HepG2 (cell line): ENCODE data around the gene C1orf159. TPM values are rescaled to one million over a fixed set of nuclear protein-coding genes. Genes with fewer than 3 reads are reported as not detected.

Experiments used
- CENPX ChIP-seq: sonication (generic); formaldehyde crosslinking; IDR thresholded peaks from 2 replicates; pipeline ENCODE4 v1.9.0; 2021; ENCODE audit warnings: mild to moderate bottlenecking, missing genetic modification reagents, moderate library complexity
- EP300 ChIP-seq, 3 experiments: sonication (generic) in 1 of 3; formaldehyde crosslinking in 1 of 3; IDR thresholded peaks; 2 replicates each; pipeline versions ENCODE4 v1.5.1 to v1.6.1; 2011 to 2020; ENCODE audit warnings: low read depth in 2 of 3, low read length in 2 of 3, borderline replicate concordance in 1 of 3, improper control_type of control experiment in 1 of 3, mild to moderate bottlenecking in 1 of 3, missing genetic modification reagents in 1 of 3, moderate library complexity in 1 of 3
- ETV5 ChIP-seq: IDR thresholded peaks from 2 replicates; pipeline ENCODE4 v1.6.1; 2018; ENCODE audit warnings: missing biosample characterization, missing genetic modification reagents, inconsistent platforms, borderline replicate concordance
- GPN1 ChIP-seq: sonication (generic); formaldehyde crosslinking; IDR thresholded peaks from 2 replicates; pipeline ENCODE4 v1.5.1; 2020; ENCODE audit warnings: missing genetic modification reagents, borderline replicate concordance
- HDAC1 ChIP-seq: sonication (generic); formaldehyde crosslinking; IDR thresholded peaks from 2 replicates; pipeline ENCODE4 v1.5.1; 2020; ENCODE audit warnings: mild to moderate bottlenecking, missing genetic modification reagents
- HIC2 ChIP-seq: sonication (generic); formaldehyde crosslinking; IDR thresholded peaks from 2 replicates; pipeline ENCODE4 v1.9.0; 2022; ENCODE audit warnings: low read depth, missing genetic modification reagents
- HIVEP1 ChIP-seq: sonication (generic); formaldehyde crosslinking; IDR thresholded peaks from 2 replicates; pipeline ENCODE4 v1.4.0; 2020; ENCODE audit warnings: mild to moderate bottlenecking, missing genetic modification reagents
- HNRNPH1 ChIP-seq: fragments of 200-400 bp; formaldehyde crosslinking; optimal IDR thresholded peaks from 2 replicates; pipeline ENCODE3; 2017; ENCODE audit warnings: mild to moderate bottlenecking, low read depth, low read length
- MED1 ChIP-seq: sonication (generic); formaldehyde crosslinking; IDR thresholded peaks from 2 replicates; pipeline ENCODE4 v1.4.0; 2020; ENCODE audit warnings: missing genetic modification reagents
- MEIS1 ChIP-seq: sonication (generic); formaldehyde crosslinking; IDR thresholded peaks from 2 replicates; pipeline ENCODE4 v1.9.0; 2021; ENCODE audit warnings: mild to moderate bottlenecking, missing genetic modification reagents, moderate library complexity, borderline replicate concordance
- POGK ChIP-seq: sonication (generic); formaldehyde crosslinking; conservative IDR thresholded peaks from 2 replicates; pipeline ENCODE4 v1.8.0; 2022; ENCODE audit warnings: mild to moderate bottlenecking, moderate library complexity, missing genetic modification reagents
- POGZ ChIP-seq: sonication (generic); formaldehyde crosslinking; IDR thresholded peaks from 2 replicates; pipeline ENCODE4 v1.4.0; 2020; ENCODE audit warnings: mild to moderate bottlenecking, missing genetic modification reagents
- SNAPC5 ChIP-seq: sonication (generic); formaldehyde crosslinking; IDR thresholded peaks from 2 replicates; pipeline ENCODE4 v1.8.1; 2023; ENCODE audit warnings: mild to moderate bottlenecking, missing genetic modification reagents, borderline replicate concordance
- ZNF687 ChIP-seq: sonication (generic); formaldehyde crosslinking; IDR thresholded peaks from 2 replicates; pipeline ENCODE4 v1.5.1; 2020; ENCODE audit warnings: mild to moderate bottlenecking, missing genetic modification reagents, moderate library complexity
- ZNF770 ChIP-seq: sonication (generic); formaldehyde crosslinking; IDR thresholded peaks from 2 replicates; pipeline ENCODE4 v1.5.0; 2020; ENCODE audit warnings: mild to moderate bottlenecking, missing genetic modification reagents
- polyA plus RNA-seq, 8 experiments: library from polyadenylated mRNA; depleted of rRNA in 3 of 8; stranded (reverse) in 7 of 8; unstranded in 1 of 8; fragments of >200 nt; fragmentation: Illumina TruSeq in 4 of 8; extraction: Trizol in 4 of 8; gene quantifications; 2 replicates each; pipeline versions ENCODE4 v1.2.1 to v1.2.3, GENCODE V29; 2011 to 2016; ENCODE audit warnings: low read depth in 4 of 8, missing spikeins in 1 of 8, mixed read lengths in 1 of 8; ENCODE audit not compliant: insufficient read depth in 1 of 8
- total RNA-seq, 5 experiments: library from RNA; depleted of rRNA; stranded (reverse); fragments of >200 nt; fragmentation: Illumina TruSeq; extraction: Trizol; gene quantifications; 2 replicates each; pipeline ENCODE4 v1.2.3, GENCODE V29; 2016; ENCODE audit warnings: low read depth in 1 of 5

C1orf159 gene
- total and polyA plus RNA-seq, 2 of the 13 experiments (the other 11 are each of a cell fraction or from before 2014, with no cell fraction given), result 3.8 to 6.7 TPM

GRCh38 chr1:1069711-1070676 lies 45.9 kb downstream of the C1orf159 start (continued):
- no peak for TF ChIP-seq ZNF770
- peak; percentile 74 for TF ChIP-seq ZNF687 (CRISPR knock-in tag)
- TF ChIP-seq MEIS1 (CRISPR knock-in tag), result no peak
- no peak; the same call in 1 of the 2 replicates for TF ChIP-seq HDAC1 (CRISPR knock-in tag)
- TF ChIP-seq HIC2 (CRISPR knock-in tag), result no peak
- no peak for TF ChIP-seq GPN1 (CRISPR knock-in tag)
- no peak for TF ChIP-seq SNAPC5
- no peak for TF ChIP-seq POGK (CRISPR knock-in tag)
- no peak for TF ChIP-seq HIVEP1 (CRISPR knock-in tag)
- TF ChIP-seq EP300 (IDR thresholded peaks at IDR 0.05; ENCODE audit: low read depth in 2 of 2, low read length in 2 of 2), result no peak
- TF ChIP-seq EP300 (CRISPR knock-in tag; IDR thresholded peaks at IDR 0.05; ENCODE audit: borderline replicate concordance), result no peak
- no peak for TF ChIP-seq HNRNPH1
- TF ChIP-seq CENPX (CRISPR knock-in tag), result no peak
- no peak for TF ChIP-seq POGZ (CRISPR knock-in tag)
- TF ChIP-seq MED1 (CRISPR knock-in tag), result 0 out of 2 replicates have a peak, but pooled peaks have one; percentile 22
- 0 out of 2 replicates have a peak, but pooled peaks have one; percentile 11 for TF ChIP-seq ETV5 (CRISPR knock-in tag)
